HEK293 (cell line): ENCODE data around the gene IGSF9.

Source experiments
- CTCF ChIA-PET: fragments of 350-600 bp; formaldehyde crosslinking; extraction: SDS; loops from one replicate; lab custom pipeline; 2021; ENCODE audit warnings: antibody characterized with exemption; lab: Yijun Ruan, JAX
- POLR2A ChIA-PET: fragments of 300-600 bp; formaldehyde crosslinking; extraction: SDS; loops from one replicate; lab custom pipeline; 2020; ENCODE audit warnings: antibody characterized with exemption, inconsistent platforms; lab: Yijun Ruan, JAX
- H3K27ac ChIP-seq: fragments of 200-500 bp; sonication (Bioruptor generic); 2 replicates; pipeline ENCODE4 v1.5.1; 2014; ENCODE audit warnings: low read depth, low read length, control low read depth, inconsistent platforms; ENCODE audit errors: extremely low read depth
- H3K36me3 ChIP-seq, 2 experiments: fragments of 200-500 bp in 1 of 2; sonication (Bioruptor generic) in 1 of 2; 1 replicate in 1 of 2; 2 replicates in 1 of 2; pipeline ENCODE4 v1.5.1; 2014 to 2017; ENCODE audit warnings: inconsistent platforms in 2 of 2, low read length in 2 of 2; ENCODE audit not compliant: control insufficient read depth in 2 of 2, insufficient read depth in 1 of 2
- H3K4me1 ChIP-seq: fragments of 200-500 bp; sonication (Bioruptor generic); 2 replicates; pipeline ENCODE4 v1.5.1; 2014; ENCODE audit warnings: mild to moderate bottlenecking, low read length, inconsistent platforms; ENCODE audit not compliant: control insufficient read depth, insufficient read depth
- H3K4me3 ChIP-seq: 2 replicates; pipeline ENCODE4 v1.5.1; 2011; ENCODE audit warnings: low read depth, mild to moderate bottlenecking, control low read depth, low read length, moderate library complexity
- H3K9me3 ChIP-seq: fragments of 200-500 bp; sonication (Bioruptor generic); 2 replicates; pipeline ENCODE4 v1.5.1; 2014; ENCODE audit warnings: low read depth, low read length, inconsistent platforms; ENCODE audit not compliant: control insufficient read depth, insufficient read depth
- GLIS2 ChIP-seq: fragments of 450-650 bp; formaldehyde crosslinking; IDR thresholded peaks from 2 replicates; pipeline ENCODE4 v1.5.1; 2016; ENCODE audit warnings: missing biosample characterization, missing genetic modification characterization
- KLF17 ChIP-seq: fragments of 450-650 bp; formaldehyde crosslinking; IDR thresholded peaks from 2 replicates; pipeline ENCODE4 v1.5.1; 2016; ENCODE audit warnings: missing biosample characterization, missing genetic modification characterization
- KLF8 ChIP-seq: fragments of 450-650 bp; formaldehyde crosslinking; IDR thresholded peaks from 2 replicates; pipeline ENCODE4 v1.5.1; 2016; ENCODE audit warnings: missing biosample characterization, missing genetic modification characterization
- OVOL3 ChIP-seq: fragments of 450-650 bp; formaldehyde crosslinking; IDR thresholded peaks from 2 replicates; pipeline ENCODE4 v1.5.1; 2016; ENCODE audit warnings: missing biosample characterization, missing genetic modification characterization
- PRDM6 ChIP-seq: fragments of 450-650 bp; formaldehyde crosslinking; IDR thresholded peaks from 2 replicates; pipeline ENCODE4 v1.5.1; 2017; ENCODE audit warnings: missing biosample characterization, missing genetic modification characterization
- SALL2 ChIP-seq: fragments of 450-650 bp; formaldehyde crosslinking; IDR thresholded peaks from 2 replicates; pipeline ENCODE4 v1.5.0; 2017; ENCODE audit warnings: missing biosample characterization, mild to moderate bottlenecking, missing genetic modification characterization, borderline replicate concordance
- SP2 ChIP-seq: fragments of 450-650 bp; formaldehyde crosslinking; IDR thresholded peaks from 2 replicates; pipeline ENCODE4 v1.5.1; 2016; ENCODE audit warnings: missing biosample characterization, missing genetic modification characterization
- ZBTB7A ChIP-seq: fragments of 450-650 bp; formaldehyde crosslinking; IDR thresholded peaks from 2 replicates; pipeline ENCODE4 v1.5.1; 2016; ENCODE audit warnings: low read depth, missing biosample characterization, missing genetic modification characterization
- ZIC2 ChIP-seq: fragments of 450-650 bp; formaldehyde crosslinking; IDR thresholded peaks from 2 replicates; pipeline ENCODE4 v1.5.1; 2016; ENCODE audit warnings: missing biosample characterization, missing genetic modification characterization
- ZNF138 ChIP-seq: fragments of 450-650 bp; formaldehyde crosslinking; IDR thresholded peaks from 2 replicates; pipeline ENCODE4 v1.5.1; 2016; ENCODE audit warnings: missing biosample characterization, missing genetic modification characterization, borderline replicate concordance
- ZNF174 ChIP-seq: fragments of 450-650 bp; formaldehyde crosslinking; IDR thresholded peaks from 2 replicates; pipeline ENCODE4 v1.5.0; 2017; ENCODE audit warnings: missing biosample characterization, mild to moderate bottlenecking, missing genetic modification characterization
- ZNF202 ChIP-seq: fragments of 450-650 bp; formaldehyde crosslinking; IDR thresholded peaks from 2 replicates; pipeline ENCODE4 v1.5.1; 2016; ENCODE audit warnings: missing biosample characterization, missing genetic modification characterization, borderline replicate concordance
- ZNF292 ChIP-seq: fragments of 450-650 bp; formaldehyde crosslinking; IDR thresholded peaks from 2 replicates; pipeline ENCODE4 v1.5.1; 2016; ENCODE audit warnings: low read depth, missing biosample characterization, missing genetic modification characterization, borderline replicate concordance
- ZNF311 ChIP-seq: fragments of 450-650 bp; formaldehyde crosslinking; IDR thresholded peaks from 2 replicates; pipeline ENCODE4 v1.5.1; 2017; ENCODE audit warnings: missing biosample characterization, missing genetic modification characterization, borderline replicate concordance
- ZNF354C ChIP-seq: fragments of 450-650 bp; formaldehyde crosslinking; IDR thresholded peaks from 2 replicates; pipeline ENCODE4 v1.5.1; 2016; ENCODE audit warnings: missing biosample characterization, missing genetic modification characterization, low read depth, borderline replicate concordance
- ZNF404 ChIP-seq: fragments of 450-650 bp; formaldehyde crosslinking; IDR thresholded peaks from 2 replicates; pipeline ENCODE4 v1.5.1; 2017; ENCODE audit warnings: missing biosample characterization, missing genetic modification characterization
- ZNF473 ChIP-seq: fragments of 450-650 bp; formaldehyde crosslinking; IDR thresholded peaks from 2 replicates; pipeline ENCODE4 v1.5.1; 2017; ENCODE audit warnings: missing biosample characterization, missing genetic modification characterization
- ZNF791 ChIP-seq: fragments of 450-650 bp; formaldehyde crosslinking; IDR thresholded peaks from 2 replicates; pipeline ENCODE4 v1.5.1; 2016; ENCODE audit warnings: missing biosample characterization, missing genetic modification characterization
- TF ChIP-seq, protein P1 (sequence below): fragments of 450-650 bp; formaldehyde crosslinking; IDR thresholded peaks from 2 replicates; pipeline ENCODE4 v1.5.1; 2016; ENCODE audit warnings: missing biosample characterization, missing genetic modification characterization

IGSF9 gene

GRCh38 chr1:159934136-159935039 lies 11.0 kb downstream of the IGSF9 start (continued):
- TF ChIP-seq KLF17, result no peak
- no peak for TF ChIP-seq ZNF404 (tag by site-specific recombination)
- TF ChIP-seq ZNF174 (tag by site-specific recombination), result no peak
- TF ChIP-seq ZNF473, result no peak
- no peak for TF ChIP-seq ZIC2
- TF ChIP-seq SALL2 (tag by site-specific recombination), result no peak
- TF ChIP-seq ZNF292 (tag by site-specific recombination), result no peak

- no peaks in the 10 kb centered on the region for H3K4me1 ChIP-seq
- no peak overlapping the region for H3K4me3 ChIP-seq
- H3K27ac ChIP-seq, result no peak overlapping the region
- CTCF ChIA-PET, result interaction anchor here (0.7 to 19.3 kb wide), 5 partner anchors 38 to 151 kb away, joined by 3 to 353 read pairs (median 3); no protein-coding TSS in a partner anchor
- POLR2A ChIA-PET, result interaction anchor here (0.5 to 7.3 kb wide), 3 partner anchors 9 to 27 kb away, joined by 4 to 41 read pairs (median 5); partner anchors contain the start of gene TAGLN2
- H3K36me3 ChIP-seq, result no peaks in the 10 kb centered on the region
- TF ChIP-seq PRDM6 (tag by site-specific recombination) (no peak), ZNF791 (tag by site-specific recombination) (no peak), ZBTB7A (tag by site-specific recombination) (no peak), ZNF138 (tag by site-specific recombination) (no peak), SP2 (no peak), OVOL3 (no peak), ZNF174 (tag by site-specific recombination) (no peak), ZNF202 (tag by site-specific recombination) (no peak), KLF8 (no peak), GLIS2 (tag by site-specific recombination) (no peak), ZNF354C (tag by site-specific recombination) (no peak), ZNF311 (tag by site-specific recombination) (no peak)
- TF ChIP-seq, protein P1, sequence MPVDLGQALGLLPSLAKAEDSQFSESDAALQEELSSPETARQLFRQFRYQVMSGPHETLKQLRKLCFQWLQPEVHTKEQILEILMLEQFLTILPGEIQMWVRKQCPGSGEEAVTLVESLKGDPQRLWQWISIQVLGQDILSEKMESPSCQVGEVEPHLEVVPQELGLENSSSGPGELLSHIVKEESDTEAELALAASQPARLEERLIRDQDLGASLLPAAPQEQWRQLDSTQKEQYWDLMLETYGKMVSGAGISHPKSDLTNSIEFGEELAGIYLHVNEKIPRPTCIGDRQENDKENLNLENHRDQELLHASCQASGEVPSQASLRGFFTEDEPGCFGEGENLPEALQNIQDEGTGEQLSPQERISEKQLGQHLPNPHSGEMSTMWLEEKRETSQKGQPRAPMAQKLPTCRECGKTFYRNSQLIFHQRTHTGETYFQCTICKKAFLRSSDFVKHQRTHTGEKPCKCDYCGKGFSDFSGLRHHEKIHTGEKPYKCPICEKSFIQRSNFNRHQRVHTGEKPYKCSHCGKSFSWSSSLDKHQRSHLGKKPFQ (tag by site-specific recombination), result no peak
- no peaks in the 10 kb centered on the region for H3K9me3 ChIP-seq
Measured at GRCh38 chr1:159933347-159933746, 12.1 kb downstream of the IGSF9 start.
